Astrocyte (in vitro differentiated cells and primary cell): Measurements from ENCODE around the gene CACNB1. TPM values are rescaled to one million over a fixed set of nuclear protein-coding genes. Genes with fewer than 3 reads are reported as not detected.

ENCODE experiments used
- DNase-seq: peaks from one replicate; pipeline ENCODE4 v3.0.0-alpha.2; 2010; ENCODE audit warnings: low read depth
- FAIRE-seq: peaks from 2 replicates; lab custom pipeline; 2011; peaks lifted over from hg19 to GRCh38; lab: Jason Lieb, UNC
- H2AFZ ChIP-seq: 2 replicates; pipeline ENCODE4 v1.6.0; 2012; ENCODE audit warnings: low read depth, low read length, inconsistent platforms
- H3K27ac ChIP-seq: 2 replicates; pipeline ENCODE4 v1.5.1; 2011; ENCODE audit warnings: low read depth, low read length, inconsistent platforms
- H3K27me3 ChIP-seq: 2 replicates; pipeline ENCODE4 v1.6.0; 2011; ENCODE audit warnings: low read length, inconsistent platforms; ENCODE audit not compliant: insufficient read depth
- H3K36me3 ChIP-seq: 2 replicates; pipeline ENCODE4 v1.5.1; 2011; ENCODE audit warnings: low read length, inconsistent platforms; ENCODE audit not compliant: insufficient read depth
- H3K4me1 ChIP-seq: 2 replicates; pipeline ENCODE4 v1.5.1; 2011; ENCODE audit warnings: low read length, inconsistent platforms; ENCODE audit not compliant: insufficient read depth
- H3K4me2 ChIP-seq: 2 replicates; pipeline ENCODE4 v1.6.0; 2012; ENCODE audit warnings: low read length, inconsistent platforms
- H3K4me3 ChIP-seq: 2 replicates; pipeline ENCODE4 v1.5.1; 2011; ENCODE audit warnings: low read depth, mild to moderate bottlenecking, low read length, inconsistent platforms; ENCODE audit not compliant: insufficient read depth
- H3K79me2 ChIP-seq: 2 replicates; pipeline ENCODE4 v1.6.0; 2012; ENCODE audit warnings: mild to moderate bottlenecking, low read length, inconsistent platforms; ENCODE audit not compliant: insufficient read depth
- H3K9ac ChIP-seq: 2 replicates; pipeline ENCODE4 v1.6.0; 2012; ENCODE audit warnings: mild to moderate bottlenecking, low read length, inconsistent platforms
- H3K9me3 ChIP-seq: 2 replicates; pipeline ENCODE4 v1.5.1; 2012; ENCODE audit warnings: low read depth, mild to moderate bottlenecking, low read length, inconsistent platforms; ENCODE audit not compliant: insufficient read depth
- H4K20me1 ChIP-seq: 2 replicates; pipeline ENCODE4 v1.6.0; 2012; ENCODE audit warnings: low read length, inconsistent platforms; ENCODE audit not compliant: insufficient read depth
- H3K27ac Mint-ChIP-seq: one replicate; pipeline ENCODE4 v1.8.0; 2021; ENCODE audit warnings: mild to moderate bottlenecking, mixed read lengths; ENCODE audit not compliant: unreplicated experiment
- H3K27me3 Mint-ChIP-seq: one replicate; pipeline ENCODE4 v1.8.0; 2021; ENCODE audit warnings: low read depth, mixed read lengths; ENCODE audit not compliant: unreplicated experiment
- H3K36me3 Mint-ChIP-seq: one replicate; pipeline ENCODE4 v1.8.0; 2021; ENCODE audit warnings: low read depth, mixed read lengths; ENCODE audit not compliant: unreplicated experiment
- H3K4me1 Mint-ChIP-seq: one replicate; pipeline ENCODE4 v1.8.0; 2021; ENCODE audit warnings: low read depth, mixed read lengths; ENCODE audit not compliant: unreplicated experiment
- H3K4me3 Mint-ChIP-seq: one replicate; pipeline ENCODE4 v1.8.0; 2021; ENCODE audit warnings: mild to moderate bottlenecking, moderate library complexity, mixed read lengths; ENCODE audit not compliant: unreplicated experiment
- H3K9me3 Mint-ChIP-seq: one replicate; pipeline ENCODE4 v1.8.0; 2021; ENCODE audit warnings: mild to moderate bottlenecking, mixed read lengths; ENCODE audit not compliant: unreplicated experiment
- CTCF ChIP-seq: IDR thresholded peaks from 2 replicates; pipeline ENCODE4 v1.5.1; 2011; ENCODE audit warnings: low read depth, mild to moderate bottlenecking, inconsistent platforms, low read length, moderate library complexity; ENCODE audit not compliant: insufficient read depth
- EZH2 ChIP-seq: IDR thresholded peaks from 2 replicates; pipeline ENCODE4 v1.6.1; 2012; ENCODE audit warnings: mild to moderate bottlenecking, low read length, inconsistent platforms; ENCODE audit not compliant: insufficient read depth
- total RNA-seq: library from RNA; stranded (reverse); gene quantifications from 2 replicates; pipeline ENCODE4 v1.2.1, GENCODE V29; 2021

The CACNB1 gene
- total RNA-seq, 1 donor from 2014 or later: 16.6 TPM

DNA sequence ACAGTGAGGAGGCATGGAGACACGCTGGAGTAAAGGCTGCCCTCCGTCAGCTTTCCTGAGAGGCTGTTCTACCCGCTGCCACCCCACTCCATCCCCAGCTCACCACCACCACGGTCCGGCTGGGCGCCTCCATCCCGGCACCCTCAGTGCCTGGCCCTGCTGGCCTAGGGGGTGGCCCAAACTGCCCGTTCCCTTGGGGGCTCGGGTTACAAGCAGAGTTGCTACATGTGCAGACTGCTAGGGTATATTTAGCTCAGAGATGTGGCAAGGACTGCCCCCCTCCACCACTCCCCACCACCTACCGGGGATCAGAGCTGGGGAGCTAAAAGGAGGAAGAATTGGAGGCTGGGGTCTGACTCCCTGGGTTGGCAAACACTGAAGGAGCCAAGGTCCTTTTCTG lies 4.1 kb downstream of the CACNB1 start:
- Histone ChIP-seq H3K79me2 (peaks cover 42% of the 10 kb centered on the region), H3K9me3 (no peaks in the 10 kb centered on the region), H3K27me3 (no peaks in the 10 kb centered on the region), H3K27ac (no peak overlapping the region), H3K4me2 (no peak overlapping the region), H3K4me1 (peaks cover 23% of the 10 kb centered on the region), H4K20me1 (peaks cover 45% of the 10 kb centered on the region), H3K4me3 (no peak overlapping the region), H2AFZ (no peak overlapping the region), H3K9ac (no peak overlapping the region), H3K36me3 (peaks cover 16% of the 10 kb centered on the region)
- TF ChIP-seq CTCF (no peak), EZH2 (no peak)
- no peak overlapping the region for H3K27ac Mint-ChIP-seq
- H3K27me3 Mint-ChIP-seq: peaks cover 3% of the 10 kb centered on the region
- H3K36me3 Mint-ChIP-seq: peaks cover 9% of the 10 kb centered on the region
- FAIRE-seq: no peak
- H3K4me3 Mint-ChIP-seq: no peak overlapping the region
- DNase-seq: no peak
- peaks cover 13% of the 10 kb centered on the region for H3K4me1 Mint-ChIP-seq
- H3K9me3 Mint-ChIP-seq: no peaks in the 10 kb centered on the region

DNA sequence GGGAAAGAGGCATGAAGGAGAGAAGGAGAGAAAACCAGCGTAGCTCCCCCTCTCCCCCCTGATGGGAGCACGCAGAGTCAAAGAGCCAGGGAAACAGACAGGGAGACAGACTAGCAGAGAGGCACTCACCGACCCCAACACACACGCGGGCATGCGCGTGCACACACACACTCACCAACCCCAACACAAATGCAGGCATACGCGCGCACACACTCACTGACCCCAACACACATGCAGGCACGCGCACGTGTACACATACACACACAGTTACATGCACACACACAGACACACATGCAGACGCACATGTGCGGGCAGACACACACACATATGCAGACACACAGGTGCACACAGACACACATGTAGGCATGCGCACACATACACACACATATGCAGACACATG lies 4.6 kb downstream of the CACNB1 start:
- FAIRE-seq (no peak), DNase-seq (no peak)
- no peaks in the 10 kb centered on the region for H3K9me3 Mint-ChIP-seq
- H3K27ac ChIP-seq: no peak overlapping the region
- no peak overlapping the region for H2AFZ ChIP-seq
- peaks cover 12% of the 10 kb centered on the region for H3K36me3 Mint-ChIP-seq
- no peak overlapping the region for H3K4me3 Mint-ChIP-seq
- H3K4me2 ChIP-seq: no peak overlapping the region
- H3K9me3 ChIP-seq: no peaks in the 10 kb centered on the region
- H3K27ac Mint-ChIP-seq: no peak overlapping the region
- H3K4me1 ChIP-seq: peaks cover 21% of the 10 kb centered on the region
- H3K36me3 ChIP-seq: peaks cover 17% of the 10 kb centered on the region
- TF ChIP-seq EZH2: no peak
- no peak for TF ChIP-seq CTCF
- no peaks in the 10 kb centered on the region for H3K27me3 ChIP-seq
- peaks cover 13% of the 10 kb centered on the region for H3K4me1 Mint-ChIP-seq
- no peak overlapping the region for H3K9ac ChIP-seq
- peaks cover 3% of the 10 kb centered on the region for H3K27me3 Mint-ChIP-seq
- H4K20me1 ChIP-seq: peaks cover 45% of the 10 kb centered on the region
- H3K4me3 ChIP-seq: no peak overlapping the region
- H3K79me2 ChIP-seq: peaks cover 42% of the 10 kb centered on the region

DNA sequence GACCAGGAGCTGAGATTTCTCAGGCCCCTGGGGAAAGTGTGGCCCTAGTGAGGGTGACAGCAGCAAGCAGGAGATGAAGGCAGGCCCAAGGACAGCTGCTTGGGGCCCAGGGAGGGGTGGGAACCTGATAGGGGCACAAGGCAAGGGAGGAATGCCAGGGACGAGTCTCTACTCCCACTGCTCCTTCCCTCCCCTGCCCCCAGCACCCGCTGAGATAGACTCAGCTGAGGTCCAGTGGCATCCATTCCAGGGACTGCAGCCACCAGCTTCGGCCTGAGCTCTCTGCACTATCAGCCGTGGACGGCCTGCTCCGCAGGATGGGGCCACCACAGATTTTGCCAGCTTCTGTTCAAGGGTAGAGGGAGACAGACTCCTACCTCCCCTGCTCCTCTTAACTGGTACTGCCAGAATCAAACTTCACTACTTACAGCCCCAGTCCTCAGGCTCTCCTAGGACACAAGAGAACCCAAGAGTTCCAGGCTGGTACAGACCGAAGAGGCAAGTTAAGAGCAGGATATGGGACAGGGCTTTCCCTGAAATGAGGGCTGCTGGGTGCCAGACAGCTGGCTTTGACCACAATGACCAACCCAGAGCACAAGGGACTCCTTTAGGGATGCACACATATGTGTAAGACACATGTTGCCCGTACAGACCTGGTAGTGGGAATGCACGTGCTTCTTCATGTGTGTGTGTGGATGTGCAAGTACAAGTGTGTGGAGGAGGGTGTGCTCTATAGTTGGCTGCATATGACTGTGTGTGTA lies 5.5 kb downstream of the CACNB1 start:
- H4K20me1 ChIP-seq: peaks cover 45% of the 10 kb centered on the region
- peaks cover 17% of the 10 kb centered on the region for H3K36me3 ChIP-seq
- no peaks in the 10 kb centered on the region for H3K9me3 Mint-ChIP-seq
- FAIRE-seq (no peak), DNase-seq (no peak)
- H3K27me3 Mint-ChIP-seq: peaks cover 3% of the 10 kb centered on the region
- no peaks in the 10 kb centered on the region for H3K9me3 ChIP-seq
- H3K4me1 ChIP-seq: peaks cover 20% of the 10 kb centered on the region
- no peak for TF ChIP-seq EZH2
- no peak overlapping the region for H3K9ac ChIP-seq
- H3K27ac ChIP-seq: no peak overlapping the region
- no peak overlapping the region for H3K27ac Mint-ChIP-seq
- H2AFZ ChIP-seq: no peak overlapping the region
- H3K4me3 ChIP-seq: no peak overlapping the region
- no peak overlapping the region for H3K4me3 Mint-ChIP-seq
- peaks cover 20% of the 10 kb centered on the region for H3K36me3 Mint-ChIP-seq
- H3K27me3 ChIP-seq: no peaks in the 10 kb centered on the region
- peaks cover 13% of the 10 kb centered on the region for H3K4me1 Mint-ChIP-seq
- H3K79me2 ChIP-seq: peaks cover 41% of the 10 kb centered on the region
- H3K4me2 ChIP-seq: no peak overlapping the region
